D721Med (cell line): ENCODE results near the gene GATA6.

ENCODE experiments used
- DNase-seq: peaks from one replicate; pipeline ENCODE4 v3.0.0; 2011; ENCODE audit warnings: low spot score; ENCODE audit not compliant: insufficient read length
- FAIRE-seq: peaks from 2 replicates; lab custom pipeline; 2011; peaks lifted over from hg19 to GRCh38; lab: Jason Lieb, UNC
- CTCF ChIP-seq: IDR thresholded peaks from 2 replicates; pipeline ENCODE4 v1.5.1; 2012; ENCODE audit warnings: mild to moderate bottlenecking, control low read depth; ENCODE audit not compliant: insufficient read depth; ENCODE audit errors: missing control alignments

GATA6 gene

DNA sequence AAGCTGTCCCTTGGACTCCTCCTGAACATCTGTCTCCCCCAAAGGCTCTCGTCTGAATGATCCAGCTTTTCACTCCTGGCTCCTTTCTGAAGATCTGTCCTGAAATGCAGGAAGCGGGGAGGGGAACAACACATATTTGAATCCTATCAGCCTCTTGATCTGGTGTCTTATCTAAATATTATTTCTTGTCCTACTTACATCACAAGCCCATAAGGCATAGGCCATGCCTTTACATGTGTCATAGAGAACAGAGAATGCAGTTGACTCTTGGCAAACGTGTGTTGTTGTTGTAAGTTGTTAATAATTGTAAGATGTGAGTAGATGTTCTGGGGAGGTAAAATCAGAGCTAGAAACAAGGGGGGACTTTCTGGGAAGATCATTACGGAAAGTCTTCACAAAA is 57.4 kb downstream of the GATA6 start:
- no peak for TF ChIP-seq CTCF
- DNase-seq (no peak), FAIRE-seq (no peak)

- DNase-seq (no peak), FAIRE-seq (no peak)
- no peak for TF ChIP-seq CTCF
Measured at GRCh38 chr18:22228976-22229375, 59.6 kb downstream of the GATA6 start.

DNA sequence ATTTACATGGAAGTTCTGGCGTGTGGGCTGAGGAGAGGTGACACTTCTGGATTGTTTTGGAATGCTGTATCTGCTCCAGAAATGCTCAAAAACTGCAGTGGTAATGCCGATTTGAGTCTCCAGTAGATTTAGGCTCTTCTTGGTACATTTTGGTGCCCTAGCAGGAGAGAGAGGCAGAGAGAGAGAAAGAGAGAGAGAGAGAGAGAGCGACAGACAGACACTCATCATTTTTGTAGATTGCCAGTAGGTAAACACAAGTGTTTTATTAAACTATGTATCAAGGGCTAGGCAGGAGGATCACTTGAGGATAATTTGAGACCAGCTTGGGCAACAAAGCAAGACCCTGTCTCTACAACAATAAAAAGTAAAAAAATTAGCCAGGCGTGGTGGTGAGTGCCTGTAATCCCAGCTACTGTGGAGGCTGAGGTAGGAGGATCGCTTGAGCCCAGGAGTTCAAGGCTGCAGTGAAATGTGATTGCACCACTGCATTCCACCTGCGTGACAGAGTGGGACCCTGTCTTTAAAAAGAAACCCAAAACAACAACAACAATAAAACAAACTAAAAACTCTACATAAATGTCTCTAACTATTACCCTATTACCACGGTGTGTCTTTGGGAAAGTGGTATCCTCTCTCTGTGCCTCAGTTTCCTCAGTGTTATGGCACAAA is 60.2 kb downstream of the GATA6 start:
- no peak for TF ChIP-seq CTCF
- no peak for FAIRE-seq
- DNase-seq, result no peak

DNA sequence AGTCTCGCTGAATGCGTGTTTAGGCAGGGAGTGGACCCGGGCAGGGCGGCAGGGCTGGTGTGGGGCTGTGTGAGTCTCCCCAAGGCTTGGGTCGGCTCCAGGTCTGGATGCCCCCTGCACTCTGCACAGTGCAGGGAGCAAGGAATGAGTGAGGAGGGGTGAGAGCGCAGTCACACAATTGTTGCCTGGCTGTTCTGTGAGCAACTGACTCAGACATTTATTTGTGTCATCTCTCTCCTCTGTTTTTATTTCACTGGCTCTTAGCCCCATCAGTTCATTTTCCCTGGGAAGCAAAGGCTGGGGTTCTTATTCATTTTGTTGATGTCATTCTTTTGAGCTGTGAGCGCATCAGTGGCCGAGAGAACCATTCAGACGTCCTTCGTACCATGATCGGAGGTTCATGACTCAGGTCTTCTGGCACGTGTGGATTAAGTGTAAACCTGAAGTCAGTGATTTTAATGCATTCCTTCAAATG is 61.1 kb downstream of the GATA6 start:
- FAIRE-seq (no peak), DNase-seq (no peak)
- no peak for TF ChIP-seq CTCF

GRCh38 chr18:22233266-22233665 is 63.9 kb downstream of the GATA6 start:
- no peak for FAIRE-seq
- no peak for TF ChIP-seq CTCF

GRCh38 chr18:22238036-22238435 is 68.6 kb downstream of the GATA6 start:
- DNase-seq, result no peak
- FAIRE-seq, result no peak
- no peak for TF ChIP-seq CTCF

More at GRCh38 chr18:22233266-22233665, 63.9 kb downstream of the GATA6 start:
- no peak for DNase-seq

GRCh38 chr18:22238681-22239080 is 69.3 kb downstream of the GATA6 start:
- no peak for DNase-seq
- TF ChIP-seq CTCF, result no peak
- FAIRE-seq, result no peak
